HG02970 (cell line): ENCODE measurements around the gene SLC25A18.

Experiments used
- ATAC-seq: cut with Tn5 transposase; IDR thresholded peaks from one replicate; pipeline ENCODE4 v1.9.1; 2021; ENCODE audit warnings: mild to moderate bottlenecking, moderate library complexity, moderate number of reproducible peaks; ENCODE audit not compliant: unreplicated experiment, low FRiP score

The SLC25A18 gene

GRCh38 chr22:17569971-17570511 lies 6.7 kb downstream of the SLC25A18 start:
- ATAC-seq, result no peak

GRCh38 chr22:17570851-17571631 lies 7.7 kb downstream of the SLC25A18 start:
- ATAC-seq, result no peak

GRCh38 chr22:17575151-17575550 lies 11.9 kb downstream of the SLC25A18 start:
- no peak for ATAC-seq

GRCh38 chr22:17575681-17576080 lies 12.4 kb downstream of the SLC25A18 start:
- ATAC-seq, result no peak

GRCh38 chr22:17576470-17576869 lies 13.2 kb downstream of the SLC25A18 start:
- no peak for ATAC-seq

- ATAC-seq, result no peak
Observed at GRCh38 chr22:17578136-17578754, 14.9 kb downstream of the SLC25A18 start.

GRCh38 chr22:17579535-17579981 lies 16.3 kb downstream of the SLC25A18 start:
- ATAC-seq, result no peak

- no peak for ATAC-seq
Observed at GRCh38 chr22:17580441-17581031, 17.2 kb downstream of the SLC25A18 start.

GRCh38 chr22:17581056-17581455 lies 17.8 kb downstream of the SLC25A18 start:
- no peak for ATAC-seq

GRCh38 chr22:17581631-17582030 lies 18.3 kb downstream of the SLC25A18 start:
- no peak for ATAC-seq

- ATAC-seq, result no peak
Observed at GRCh38 chr22:17583151-17583550, 19.9 kb downstream of the SLC25A18 start.

- no peak for ATAC-seq
Observed at GRCh38 chr22:17586831-17587440, 23.6 kb downstream of the SLC25A18 start.

- ATAC-seq, result no peak
Observed at GRCh38 chr22:17587629-17588028, 24.3 kb downstream of the SLC25A18 start.

GRCh38 chr22:17588606-17589005 lies 25.3 kb downstream of the SLC25A18 start:
- ATAC-seq, result no peak

GRCh38 chr22:17589810-17590375 lies 26.6 kb downstream of the SLC25A18 start:
- no peak for ATAC-seq

- ATAC-seq, result no peak
Observed at GRCh38 chr22:17590586-17590985, 27.3 kb downstream of the SLC25A18 start.

- no peak for ATAC-seq
Observed at GRCh38 chr22:17592201-17592600, 28.9 kb downstream of the SLC25A18 start.

- no peak for ATAC-seq
Observed at GRCh38 chr22:17596226-17596625, 32.9 kb downstream of the SLC25A18 start.

GRCh38 chr22:17597217-17597616 lies 33.9 kb downstream of the SLC25A18 start:
- ATAC-seq, result no peak

- no peak for ATAC-seq
Observed at GRCh38 chr22:17598318-17598717, 35.0 kb downstream of the SLC25A18 start.

GRCh38 chr22:17601031-17601430 lies 37.7 kb downstream of the SLC25A18 start:
- ATAC-seq, result no peak
